ENCODE results near the gene APP. TPM values are rescaled to one million over a fixed set of nuclear protein-coding genes. Genes with fewer than 3 reads are reported as not detected.

The APP gene
- total and polyA plus RNA-seq, 7 donors = 71.7 to 355 (median 270) TPM

GRCh38 chr21:26153758-26154157 is 16.8 kb downstream of the APP start:
- peak overlapping the region in 1 of 4 donors; percentile 66 for H3K27ac ChIP-seq
- WGBS, 2 donors = 16 to 60% methylated on average over 1 of the region's 1 CpG

GRCh38 chr21:26148840-26149354 is 21.7 kb downstream of the APP start:
- peaks cover 0 to 38% (median 26%) of the 10 kb centered on the region in 4 donors for H3K4me1 ChIP-seq
- no peak overlapping the region for H3K4me3 ChIP-seq
- peak overlapping the region in 2 of 4 donors; percentile 2 to 67 for H3K27ac ChIP-seq
- H3K27me3 ChIP-seq = no peaks in the 10 kb centered on the region
- H3K9me3 ChIP-seq = no peaks in the 10 kb centered on the region
- TF ChIP-seq POLR2AphosphoS5 (IDR thresholded peaks at IDR 0.05) = no peak
- no peak for TF ChIP-seq POLR2A (IDR thresholded peaks at IDR 0.05)
- no peak for TF ChIP-seq CTCF (IDR thresholded peaks at IDR 0.05)
- no peak for TF ChIP-seq EP300 (IDR thresholded peaks at IDR 0.05)
- intact Hi-C loops (cut with DNase I) = no loop called here
- no peak for DNase-seq
- H3K36me3 ChIP-seq = no peaks in the 10 kb centered on the region

More at GRCh38 chr21:26153758-26154157, 16.8 kb downstream of the APP start:
- Histone ChIP-seq H3K4me1 (peaks cover 0 to 37% (median 26%) of the 10 kb centered on the region in 4 donors), H3K9me3 (no peaks in the 10 kb centered on the region), H3K27me3 (no peaks in the 10 kb centered on the region), H3K36me3 (no peaks in the 10 kb centered on the region), H3K4me3 (no peak overlapping the region)
- no peak for DNase-seq
- TF ChIP-seq POLR2A (IDR thresholded peaks at IDR 0.05) = no peak
- no peak for TF ChIP-seq POLR2AphosphoS5 (IDR thresholded peaks at IDR 0.05)
- TF ChIP-seq EP300 (IDR thresholded peaks at IDR 0.05) = no peak
- no peak for TF ChIP-seq CTCF (IDR thresholded peaks at IDR 0.05)
- intact Hi-C loops (cut with DNase I) = no loop called here

- Histone ChIP-seq H3K27ac (peak overlapping the region in 2 of 4 donors; percentile 2 to 67), H3K27me3 (no peaks in the 10 kb centered on the region), H3K36me3 (no peaks in the 10 kb centered on the region), H3K4me1 (peaks cover 0 to 33% (median 21%) of the 10 kb centered on the region in 4 donors), H3K4me3 (no peak overlapping the region), H3K9me3 (no peaks in the 10 kb centered on the region)
- DNase-seq = no peak
- no peak for TF ChIP-seq POLR2A (IDR thresholded peaks at IDR 0.05)
- no peak for TF ChIP-seq CTCF (IDR thresholded peaks at IDR 0.05)
- no peak for TF ChIP-seq POLR2AphosphoS5 (IDR thresholded peaks at IDR 0.05)
- TF ChIP-seq EP300 (IDR thresholded peaks at IDR 0.05) = no peak
- intact Hi-C loops (cut with DNase I) = no loop called here
- 59 to 74% methylated on average over 3 of the region's 3 CpGs for WGBS, 2 donors
These were observed 22.3 kb downstream of the APP start for GRCh38 chr21:26148071-26148839.

- Histone ChIP-seq H3K4me1 (peaks cover 0 to 32% (median 19%) of the 10 kb centered on the region in 4 donors), H3K36me3 (no peaks in the 10 kb centered on the region), H3K27me3 (no peaks in the 10 kb centered on the region), H3K9me3 (no peaks in the 10 kb centered on the region), H3K27ac (peak overlapping the region in 1 of 4 donors; percentile 67), H3K4me3 (no peak overlapping the region)
- DNase-seq = no peak
- 73 to 85% methylated on average over 4 of the region's 4 CpGs for WGBS, 2 donors
- intact Hi-C loops (cut with DNase I) = no loop called here
- TF ChIP-seq EP300 (IDR thresholded peaks at IDR 0.05) = no peak
- no peak for TF ChIP-seq POLR2A (IDR thresholded peaks at IDR 0.05)
- TF ChIP-seq POLR2AphosphoS5 (IDR thresholded peaks at IDR 0.05) = no peak
- no peak for TF ChIP-seq CTCF (IDR thresholded peaks at IDR 0.05)
These were observed 23.0 kb downstream of the APP start for GRCh38 chr21:26147535-26147934.
